VCaP (cell line): ENCODE data around the gene SERTAD2.

Source experiments
- H3K27ac ChIP-seq: fragments of 450-650 bp; 2 replicates; pipeline ENCODE4 v1.5.1; 2017
- CTCF ChIP-seq: fragments of 450-650 bp; conservative IDR thresholded peaks from 2 replicates; pipeline ENCODE4 v1.5.1; 2017; ENCODE audit warnings: mild to moderate bottlenecking, moderate library complexity

Gene SERTAD2

GRCh38 chr2:64582774-64583340 lies 70.9 kb downstream of the SERTAD2 start:
- no peak overlapping the region for H3K27ac ChIP-seq
- TF ChIP-seq CTCF = no peak

GRCh38 chr2:64581777-64582539 lies 71.8 kb downstream of the SERTAD2 start:
- H3K27ac ChIP-seq = no peak overlapping the region
- TF ChIP-seq CTCF = no peak
